K562 (cell line): ENCODE data around the gene PSRC1. TPM values are rescaled to one million over a fixed set of nuclear protein-coding genes. Genes with fewer than 3 reads are reported as not detected.

Source experiments
- COPS2 ChIP-seq: fragments of 450-650 bp; conservative IDR thresholded peaks from 2 replicates; pipeline ENCODE4 v1.6.1; 2016; ENCODE audit warnings: mild to moderate bottlenecking, moderate library complexity
- CREB3L1 ChIP-seq: fragments of 450-650 bp; IDR thresholded peaks from 2 replicates; pipeline ENCODE4 v1.6.1; 2014; ENCODE audit warnings: low read depth, mild to moderate bottlenecking, moderate library complexity, borderline replicate concordance
- FIP1L1 ChIP-seq: fragments of 200-400 bp; formaldehyde crosslinking; IDR thresholded peaks from 2 replicates; pipeline ENCODE4 v1.6.1; 2018; ENCODE audit warnings: mild to moderate bottlenecking, low read depth, low read length; ENCODE audit not compliant: poor library complexity, severe bottlenecking
- GABPB1 ChIP-seq: sonication (generic); formaldehyde crosslinking; IDR thresholded peaks from 2 replicates; pipeline ENCODE4 v1.8.0; 2022; ENCODE audit warnings: mild to moderate bottlenecking, missing genetic modification reagents
- HDAC1 ChIP-seq, 2 experiments: fragments of 450-650 bp; IDR thresholded peaks; 2 replicates each; pipeline ENCODE4 v1.6.1; 2016 to 2017; ENCODE audit warnings: inconsistent platforms in 1 of 2, mild to moderate bottlenecking in 1 of 2, moderate library complexity in 1 of 2
- MLLT1 ChIP-seq, 2 experiments: fragments of 450-650 bp; IDR thresholded peaks; 2 replicates each; pipeline ENCODE4 v1.6.1; 2016
- PCBP2 ChIP-seq: fragments of 200-400 bp; formaldehyde crosslinking; IDR thresholded peaks from 2 replicates; pipeline ENCODE4 v1.6.1; 2018; ENCODE audit warnings: low read length, low read depth, mild to moderate bottlenecking, moderate library complexity; ENCODE audit not compliant: poor library complexity, severe bottlenecking
- SOX6 ChIP-seq: fragments of 450-650 bp; IDR thresholded peaks from 2 replicates; pipeline ENCODE4 v1.6.1; 2014; ENCODE audit warnings: mild to moderate bottlenecking
- TSHZ1 ChIP-seq: fragments of 250-450 bp; sonication (Bioruptor Pico); IDR thresholded peaks from 2 replicates; pipeline ENCODE4 v1.4.0; 2020; ENCODE audit warnings: mild to moderate bottlenecking, moderate library complexity
- ZNF274 ChIP-seq: IDR thresholded peaks from 2 replicates; pipeline ENCODE4 v1.6.1; 2011; ENCODE audit warnings: low read depth, mild to moderate bottlenecking, low read length, moderate library complexity, borderline replicate concordance
- ZNF431 ChIP-seq: sonication (generic); formaldehyde crosslinking; IDR thresholded peaks from 2 replicates; pipeline ENCODE4 v1.8.0; 2022; ENCODE audit warnings: mild to moderate bottlenecking, missing genetic modification reagents
- ZNF766 ChIP-seq: fragments of 200-800 bp; sonication (Bioruptor generic); conservative IDR thresholded peaks from 2 replicates; pipeline ENCODE4 v1.6.1; 2016; ENCODE audit warnings: missing genetic modification characterization, missing compliant biosample characterization
- ZSCAN32 ChIP-seq: fragments of 450-650 bp; formaldehyde crosslinking; IDR thresholded peaks from 2 replicates; pipeline ENCODE4 v1.4.0; 2020; ENCODE audit warnings: mild to moderate bottlenecking, moderate library complexity
- polyA plus RNA-seq, 8 experiments: library from polyadenylated mRNA; depleted of rRNA in 4 of 8; stranded (reverse) in 5 of 8; unstranded in 3 of 8; fragments of >200 nt; fragmentation: Nextera tagmentation in 2 of 8; fragmentation: Illumina TruSeq in 1 of 8; extraction: Ambion mirVana in 2 of 8; extraction: Trizol in 1 of 8; gene quantifications; 2 replicates each; pipeline versions ENCODE4 v1.2.1 to v1.2.3, GENCODE V29; 2011 to 2014; ENCODE audit warnings: inconsistent platforms in 1 of 8, missing spikeins in 1 of 8
- total RNA-seq, 7 experiments: library from RNA; depleted of rRNA in 6 of 7; stranded (reverse); fragments of >200 nt in 6 of 7; fragmentation: Illumina TruSeq in 2 of 7; extraction: Trizol in 2 of 7; gene quantifications; 2 replicates each; pipeline versions ENCODE4 v1.2.1 to v1.2.3, GENCODE V29; 2011 to 2021; ENCODE audit warnings: low replicate concordance in 1 of 7
- TF ChIP-seq, protein P1 (sequence below), 2 experiments: fragments of 200-800 bp in 1 of 2; sonication (Bioruptor generic) in 1 of 2; sonication (generic) in 1 of 2; formaldehyde crosslinking in 1 of 2; IDR thresholded peaks in 1 of 2; conservative IDR thresholded peaks in 1 of 2; 2 replicates each; pipeline versions ENCODE4 v1.5.0 to v1.6.1; 2016 to 2020; ENCODE audit warnings: missing compliant biosample characterization in 1 of 2, missing genetic modification characterization in 1 of 2, missing genetic modification reagents in 1 of 2
- TF ChIP-seq, protein P2 (sequence below): fragments of 450-650 bp; formaldehyde crosslinking; IDR thresholded peaks from 2 replicates; pipeline ENCODE4 v1.4.0; 2020; ENCODE audit warnings: mild to moderate bottlenecking, moderate library complexity
- TF ChIP-seq, protein P3 (sequence below): fragments of 250-450 bp; sonication (Bioruptor Pico); IDR thresholded peaks from 2 replicates; pipeline ENCODE4 v1.9.0; 2021; ENCODE audit warnings: mild to moderate bottlenecking

Gene PSRC1
- total and polyA plus RNA-seq, 9 of the 15 experiments (the other 6 are each of a cell fraction or from before 2014, with no cell fraction given), result 6.5 to 65.2 (median 39.3) TPM

GRCh38 chr1:109279615-109280278 lies 3.2 kb downstream of the PSRC1 start (continued):
- TF ChIP-seq PCBP2 (no peak), COPS2 (no peak), GABPB1 (no peak), ZNF431 (CRISPR knock-in tag) (no peak), ZSCAN32 (CRISPR knock-in tag) (no peak), CREB3L1 (no peak), TSHZ1 (CRISPR knock-in tag) (no peak), MLLT1 (IDR thresholded peaks at IDR 0.05) (no peak), ZNF766 (0 out of 2 replicates have a peak, but pooled peaks have one; percentile 35), ZNF274 (no peak), SOX6 (peak; percentile 74), FIP1L1 (no peak), HDAC1 (IDR thresholded peaks at IDR 0.05) (no peak)
- TF ChIP-seq, protein P1, sequence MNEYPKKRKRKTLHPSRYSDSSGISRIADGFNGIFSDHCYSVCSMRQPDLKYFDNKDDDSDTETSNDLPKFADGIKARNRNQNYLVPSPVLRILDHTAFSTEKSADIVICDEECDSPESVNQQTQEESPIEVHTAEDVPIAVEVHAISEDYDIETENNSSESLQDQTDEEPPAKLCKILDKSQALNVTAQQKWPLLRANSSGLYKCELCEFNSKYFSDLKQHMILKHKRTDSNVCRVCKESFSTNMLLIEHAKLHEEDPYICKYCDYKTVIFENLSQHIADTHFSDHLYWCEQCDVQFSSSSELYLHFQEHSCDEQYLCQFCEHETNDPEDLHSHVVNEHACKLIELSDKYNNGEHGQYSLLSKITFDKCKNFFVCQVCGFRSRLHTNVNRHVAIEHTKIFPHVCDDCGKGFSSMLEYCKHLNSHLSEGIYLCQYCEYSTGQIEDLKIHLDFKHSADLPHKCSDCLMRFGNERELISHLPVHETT (CRISPR knock-in tag; conservative IDR thresholded peaks at IDR 0.05 in 1 of 2, IDR thresholded peaks at IDR 0.05 in 1 of 2), result 0 out of 4 replicates have a peak, but pooled peaks of 1 of the 2 experiments have one; percentile 34
- TF ChIP-seq, protein P2, sequence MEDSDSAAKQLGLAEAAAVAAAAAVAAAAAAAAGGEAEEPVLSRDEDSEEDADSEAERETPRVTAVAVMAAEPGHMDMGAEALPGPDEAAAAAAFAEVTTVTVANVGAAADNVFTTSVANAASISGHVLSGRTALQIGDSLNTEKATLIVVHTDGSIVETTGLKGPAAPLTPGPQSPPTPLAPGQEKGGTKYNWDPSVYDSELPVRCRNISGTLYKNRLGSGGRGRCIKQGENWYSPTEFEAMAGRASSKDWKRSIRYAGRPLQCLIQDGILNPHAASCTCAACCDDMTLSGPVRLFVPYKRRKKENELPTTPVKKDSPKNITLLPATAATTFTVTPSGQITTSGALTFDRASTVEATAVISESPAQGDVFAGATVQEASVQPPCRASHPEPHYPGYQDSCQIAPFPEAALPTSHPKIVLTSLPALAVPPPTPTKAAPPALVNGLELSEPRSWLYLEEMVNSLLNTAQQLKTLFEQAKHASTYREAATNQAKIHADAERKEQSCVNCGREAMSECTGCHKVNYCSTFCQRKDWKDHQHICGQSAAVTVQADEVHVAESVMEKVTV (CRISPR knock-in tag), result no peak
- TF ChIP-seq, protein P3, sequence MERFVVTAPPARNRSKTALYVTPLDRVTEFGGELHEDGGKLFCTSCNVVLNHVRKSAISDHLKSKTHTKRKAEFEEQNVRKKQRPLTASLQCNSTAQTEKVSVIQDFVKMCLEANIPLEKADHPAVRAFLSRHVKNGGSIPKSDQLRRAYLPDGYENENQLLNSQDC (CRISPR knock-in tag), result no peak
